AG10803 (cell line): Measurements from ENCODE around the gene ARHGDIA.

Experiments used
- DNase-seq: peaks from one replicate; pipeline ENCODE4 v3.0.0; 2010; ENCODE audit warnings: low read depth
- H3K4me3 ChIP-seq: 2 replicates; pipeline ENCODE4 v1.5.1; 2011; ENCODE audit warnings: mild to moderate bottlenecking, low read length, control low read depth
- TF ChIP-seq, protein P1 (sequence below): conservative IDR thresholded peaks from 2 replicates; pipeline ENCODE4 v1.5.1; 2011; ENCODE audit warnings: mild to moderate bottlenecking, low read length, control low read depth, inconsistent platforms

ARHGDIA gene

DNA sequence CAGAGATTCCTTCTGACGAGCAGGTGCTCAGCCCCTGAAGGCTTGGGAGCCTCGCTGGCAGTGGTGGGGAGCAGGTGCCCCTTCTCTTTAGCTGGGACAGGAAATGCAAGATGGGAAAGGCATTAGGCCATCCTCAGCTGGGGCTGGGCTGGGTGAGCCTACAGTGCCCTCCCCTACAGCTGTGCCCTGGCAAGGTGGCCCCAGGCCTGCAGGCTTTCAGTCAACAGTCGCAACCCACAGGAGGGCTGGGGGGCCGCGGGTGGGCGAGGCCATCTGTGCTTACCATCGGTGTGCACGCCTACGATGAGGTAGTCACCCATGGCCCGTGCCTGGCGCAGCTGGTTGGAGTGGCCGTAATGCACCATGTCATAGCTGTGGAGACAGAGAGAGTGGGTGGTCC, 38.1 kb upstream of the ARHGDIA start:
- H3K4me3 ChIP-seq, result no peak overlapping the region
- no peak for DNase-seq
- TF ChIP-seq, protein P1, sequence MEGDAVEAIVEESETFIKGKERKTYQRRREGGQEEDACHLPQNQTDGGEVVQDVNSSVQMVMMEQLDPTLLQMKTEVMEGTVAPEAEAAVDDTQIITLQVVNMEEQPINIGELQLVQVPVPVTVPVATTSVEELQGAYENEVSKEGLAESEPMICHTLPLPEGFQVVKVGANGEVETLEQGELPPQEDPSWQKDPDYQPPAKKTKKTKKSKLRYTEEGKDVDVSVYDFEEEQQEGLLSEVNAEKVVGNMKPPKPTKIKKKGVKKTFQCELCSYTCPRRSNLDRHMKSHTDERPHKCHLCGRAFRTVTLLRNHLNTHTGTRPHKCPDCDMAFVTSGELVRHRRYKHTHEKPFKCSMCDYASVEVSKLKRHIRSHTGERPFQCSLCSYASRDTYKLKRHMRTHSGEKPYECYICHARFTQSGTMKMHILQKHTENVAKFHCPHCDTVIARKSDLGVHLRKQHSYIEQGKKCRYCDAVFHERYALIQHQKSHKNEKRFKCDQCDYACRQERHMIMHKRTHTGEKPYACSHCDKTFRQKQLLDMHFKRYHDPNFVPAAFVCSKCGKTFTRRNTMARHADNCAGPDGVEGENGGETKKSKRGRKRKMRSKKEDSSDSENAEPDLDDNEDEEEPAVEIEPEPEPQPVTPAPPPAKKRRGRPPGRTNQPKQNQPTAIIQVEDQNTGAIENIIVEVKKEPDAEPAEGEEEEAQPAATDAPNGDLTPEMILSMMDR, result no peak

DNA sequence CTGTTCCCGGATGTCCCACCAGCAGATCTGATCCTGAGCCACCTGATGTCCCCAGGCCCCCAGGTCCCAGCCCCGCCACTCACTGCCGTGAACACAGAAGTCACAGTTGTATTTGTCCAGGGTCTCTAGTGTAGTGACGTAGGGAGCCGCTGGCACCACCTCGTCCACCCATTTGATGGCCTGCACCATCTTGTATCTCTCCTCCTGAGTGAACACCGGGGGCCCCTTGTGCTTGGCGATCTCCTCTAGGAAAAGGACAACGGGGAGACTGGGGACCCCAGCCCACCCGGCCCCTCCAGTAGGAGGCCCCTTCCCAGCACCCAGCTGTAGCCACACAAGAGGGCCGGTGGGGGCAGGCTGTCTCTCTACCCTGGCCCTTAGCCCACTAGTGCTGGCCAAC, 37.7 kb upstream of the ARHGDIA start:
- DNase-seq, result no peak
- H3K4me3 ChIP-seq, result no peak overlapping the region
- TF ChIP-seq, protein P1, result no peak

DNA sequence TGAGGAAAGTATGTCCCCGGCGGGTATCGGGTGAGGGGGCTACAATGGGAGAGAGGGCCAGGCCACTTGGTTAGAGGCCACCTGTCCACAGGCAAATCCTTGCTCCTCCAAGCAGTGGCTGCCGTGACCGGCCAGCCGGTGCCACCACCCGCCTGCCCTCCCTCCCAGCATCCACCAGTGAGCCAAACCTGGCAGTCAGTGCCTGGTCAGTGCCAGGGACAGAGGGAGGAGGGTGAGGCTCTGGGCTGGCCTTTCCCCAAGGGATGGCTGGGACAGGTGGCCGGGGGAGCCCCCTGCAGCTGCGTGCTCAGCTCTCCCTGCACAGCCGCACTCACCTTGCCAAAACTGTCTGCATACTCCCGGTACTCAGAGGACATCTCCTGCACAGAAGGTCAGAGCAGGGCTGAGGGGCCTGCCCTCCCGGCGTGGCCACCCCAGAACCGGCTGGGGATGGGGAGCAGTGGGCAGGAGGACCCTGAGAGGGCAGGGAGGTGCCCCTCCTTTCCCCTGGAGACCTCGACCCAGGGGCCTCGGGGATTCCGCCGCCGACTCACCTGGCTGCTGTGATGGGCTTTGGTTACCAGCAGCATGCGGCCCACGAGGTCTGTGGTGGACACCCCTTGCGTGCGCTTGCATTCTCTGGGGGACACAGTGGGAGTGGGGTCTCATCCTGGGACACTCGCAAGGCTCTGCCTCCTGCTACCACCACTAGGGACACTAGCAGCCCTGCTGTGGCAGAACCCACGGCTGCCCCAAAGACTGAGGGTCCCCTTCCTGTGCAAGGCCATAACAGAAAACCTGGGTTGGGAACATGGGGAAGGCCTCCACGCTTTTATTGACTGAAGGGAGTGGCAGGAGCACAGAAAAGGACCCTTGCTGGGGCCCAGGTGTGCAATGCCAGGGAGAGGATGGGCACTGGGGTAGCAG, 36.3 kb upstream of the ARHGDIA start:
- TF ChIP-seq, protein P1, result no peak
- H3K4me3 ChIP-seq, result no peak overlapping the region

DNA sequence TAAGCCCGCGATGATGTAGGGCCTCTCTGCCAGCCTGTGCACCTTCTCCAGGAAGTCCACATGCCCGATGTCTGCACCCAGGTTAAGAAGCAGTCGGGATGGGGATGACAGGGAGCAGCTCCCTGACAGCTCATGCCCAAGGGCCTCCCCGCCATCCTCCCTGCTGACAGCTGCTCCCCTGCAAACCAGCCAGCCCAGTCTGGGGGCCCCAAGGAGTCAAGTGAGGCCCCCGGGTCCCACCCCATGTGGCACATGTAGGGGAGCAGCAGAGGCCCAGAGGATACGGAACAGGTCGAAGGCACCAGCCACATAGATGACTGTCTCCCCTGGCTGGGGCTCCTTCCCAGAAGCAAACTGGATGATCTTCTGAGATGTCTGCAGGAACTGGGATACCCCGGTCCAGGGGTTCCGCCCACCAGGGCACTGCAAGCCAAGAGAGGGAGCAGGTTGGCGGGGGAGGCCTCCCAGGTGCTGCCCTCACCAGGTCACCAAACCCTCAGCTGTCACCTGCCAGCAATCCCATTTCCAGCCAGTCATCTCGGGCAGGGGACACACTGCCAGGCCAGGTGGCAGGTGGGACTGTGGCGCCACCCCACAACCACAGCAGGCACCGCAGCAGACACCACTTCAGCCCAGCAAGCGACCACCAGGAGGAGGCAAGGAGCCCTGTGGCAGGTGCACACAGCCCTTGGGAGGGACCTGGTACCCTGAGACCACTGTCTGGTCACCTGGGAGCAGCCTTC, 35.5 kb upstream of the ARHGDIA start:
- TF ChIP-seq, protein P1, result no peak
- DNase-seq, result no peak
- H3K4me3 ChIP-seq, result no peak overlapping the region

More for the DNA sequence above, 36.3 kb upstream of the ARHGDIA start:
- no peak for DNase-seq

DNA sequence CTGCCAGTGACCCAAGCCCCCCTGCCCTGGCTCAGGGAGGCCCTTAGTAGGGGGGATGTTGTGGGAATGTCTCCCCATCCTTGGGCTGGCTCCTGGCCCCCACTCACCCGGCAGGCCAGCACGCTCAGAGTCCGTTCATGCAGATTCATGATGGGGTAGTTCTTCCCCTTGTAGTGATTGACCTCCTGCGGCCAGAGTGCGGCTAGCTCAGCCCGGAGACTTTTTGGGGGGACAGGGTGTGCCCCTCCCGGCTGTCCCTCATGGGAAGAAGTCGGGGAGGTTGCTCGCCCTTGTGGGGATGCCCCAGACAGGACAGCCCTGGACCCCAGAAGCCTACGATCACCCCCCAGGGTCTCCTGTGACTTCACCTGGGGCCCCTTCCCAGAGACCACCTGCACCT, 34.9 kb upstream of the ARHGDIA start:
- DNase-seq, result no peak
- H3K4me3 ChIP-seq, result no peak overlapping the region
- TF ChIP-seq, protein P1, result no peak

DNA sequence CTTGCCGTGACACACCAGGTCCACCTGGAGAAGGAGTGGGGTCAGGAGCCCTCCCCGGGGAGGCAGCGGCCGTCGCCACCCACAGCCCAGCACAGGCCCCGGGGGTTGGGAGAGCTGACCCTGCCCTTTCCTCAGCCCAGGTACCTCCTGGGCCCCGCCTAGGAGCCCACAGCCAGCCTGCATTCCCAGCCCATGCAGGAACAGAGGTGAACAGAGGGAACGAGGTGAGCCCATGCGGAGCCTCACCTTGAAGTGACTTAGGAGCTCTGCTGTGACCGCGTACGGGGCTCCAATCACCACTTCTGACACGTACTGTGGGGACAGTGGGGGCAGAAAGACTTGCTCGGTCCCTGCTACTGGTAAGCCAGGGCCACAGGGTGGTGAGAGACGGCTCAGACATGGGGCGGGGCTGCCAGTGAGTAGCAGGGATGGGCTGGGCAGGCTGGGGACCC, 34.3 kb upstream of the ARHGDIA start:
- no peak for DNase-seq
- TF ChIP-seq, protein P1, result no peak
- no peak overlapping the region for H3K4me3 ChIP-seq
